ENCODE data around the gene EPB41L4B. TPM values are rescaled to one million over a fixed set of nuclear protein-coding genes. Genes with fewer than 3 reads are reported as not detected.

The EPB41L4B gene
- total and polyA plus RNA-seq, 2 of the 4 experiments (the other 2 are of a cell fraction) = 0.36 to 0.54 TPM

DNA sequence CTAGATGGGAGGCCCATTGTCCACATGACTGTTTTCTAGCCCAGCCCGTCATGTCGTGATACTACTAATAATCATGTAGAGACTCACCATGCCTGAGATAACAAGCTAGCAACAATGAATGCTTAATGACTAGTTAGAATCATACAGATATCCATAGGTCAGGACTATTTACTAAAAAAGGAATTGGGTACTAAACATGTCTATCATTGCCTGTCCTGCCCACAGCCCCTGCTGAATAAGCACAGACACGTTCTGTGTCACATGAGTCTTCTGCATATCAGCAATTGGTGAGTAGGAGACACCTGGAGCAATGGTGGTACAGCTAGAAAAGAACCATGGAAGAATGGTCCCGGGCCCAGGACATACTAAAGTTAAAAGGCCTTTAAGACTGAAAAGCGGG is 171.8 kb downstream of the EPB41L4B start:
- no peaks in the 10 kb centered on the region for H3K79me1 ChIP-seq (ENCODE audit: low read depth in 1 of 2, low read length in 2 of 2)
- H3K27ac ChIP-seq (ENCODE audit: insufficient read depth, low read length) = no peak overlapping the region
- dilution Hi-C loops (cut with HindIII; ENCODE audit: low sequenced_read_pairs, unreplicated experiment) = no loop called here
- WGBS, 2 experiments (ENCODE audit: extremely low coverage in 2 of 2, insufficient read length in 1 of 2) = 60% methylated on average over 1 of the region's 5 CpGs; no CpG with 5 or more reads in 1 of the 2 experiments
- H3K4ac ChIP-seq (ENCODE audit: low read depth, low read length) = no peak overlapping the region
- H2AK9ac ChIP-seq (replicated peaks; ENCODE audit: low read depth, low read length, poor library complexity) = no peak overlapping the region
- in situ Hi-C loops (cut with MboI; ENCODE audit: low sequenced_read_pairs) = no loop called here
- no peak overlapping the region for H2BK120ac ChIP-seq (ENCODE audit: low read depth, low read length)
- no peak overlapping the region for H2AK5ac ChIP-seq (ENCODE audit: low read depth, low read length)
- no peak overlapping the region for H3K4me3 ChIP-seq (ENCODE audit: insufficient read depth, low read depth, low read length)
- ATAC-seq (ENCODE audit: low read depth) (no peak), DNase-seq (no peak)
- ChIA-PET CTCF (no interaction called here), POLR2A (ENCODE audit: unreplicated experiment) (no interaction called here)
- BruUV-seq (replicated peaks) = no TSS peak
- H4K91ac ChIP-seq (ENCODE audit: insufficient read depth, low read depth, low read length) = no peak overlapping the region
- no peaks in the 10 kb centered on the region for H4K20me1 ChIP-seq (ENCODE audit: insufficient read depth, low read length)
- H3K18ac ChIP-seq (ENCODE audit: low read depth, low read length) = no peak overlapping the region
- H2BK5ac ChIP-seq (ENCODE audit: low read depth, low read length, poor library complexity, severe bottlenecking) = no peak overlapping the region
- H2BK20ac ChIP-seq (ENCODE audit: low read depth, low read length) = no peak overlapping the region
- H3K9me3 ChIP-seq (ENCODE audit: control insufficient read depth, insufficient read depth, low read length) = peaks cover 7% of the 10 kb centered on the region
- peaks cover 16% of the 10 kb centered on the region for H3K27me3 ChIP-seq (ENCODE audit: control insufficient read depth, insufficient read depth, low read length)
- intact Hi-C loops (cut with micrococcal nuclease) = no loop called here
- H2AFZ ChIP-seq (replicated peaks; ENCODE audit: low read length, poor library complexity) = no peak overlapping the region
- no peak overlapping the region for H3K9ac ChIP-seq (ENCODE audit: low read depth, low read length)
- no peak overlapping the region for H4K5ac ChIP-seq (ENCODE audit: low read depth, low read length)
- H3K4me2 ChIP-seq (ENCODE audit: low read depth, low read length) = no peak overlapping the region
- no peak overlapping the region for H3K14ac ChIP-seq (replicated peaks; ENCODE audit: low read depth, low read length)
- no peak overlapping the region for H3K23ac ChIP-seq (ENCODE audit: low read depth, low read length)
- no peaks in the 10 kb centered on the region for H3K9me1 ChIP-seq (ENCODE audit: insufficient read depth, low read length)
- no peaks in the 10 kb centered on the region for H3K36me3 ChIP-seq (ENCODE audit: control insufficient read depth, insufficient read depth, low read length)
- no peak overlapping the region for H2BK15ac ChIP-seq (ENCODE audit: low read depth, low read length)
- no peak overlapping the region for H3K56ac ChIP-seq (ENCODE audit: extremely low read depth, insufficient read depth, low read length)
- no peaks in the 10 kb centered on the region for H3K4me1 ChIP-seq (ENCODE audit: control insufficient read depth, insufficient read depth, low read length)
- no peak overlapping the region for H4K8ac ChIP-seq (ENCODE audit: low read depth in 2 of 2, low read length in 2 of 2)
- no peak for TF ChIP-seq CEBPB (IDR thresholded peaks at IDR 0.05; ENCODE audit: low read depth, low read length)
- TF ChIP-seq MAZ (IDR thresholded peaks at IDR 0.05; ENCODE audit: borderline replicate concordance, low read depth, low read length) = no peak
- TF ChIP-seq, protein P1, sequence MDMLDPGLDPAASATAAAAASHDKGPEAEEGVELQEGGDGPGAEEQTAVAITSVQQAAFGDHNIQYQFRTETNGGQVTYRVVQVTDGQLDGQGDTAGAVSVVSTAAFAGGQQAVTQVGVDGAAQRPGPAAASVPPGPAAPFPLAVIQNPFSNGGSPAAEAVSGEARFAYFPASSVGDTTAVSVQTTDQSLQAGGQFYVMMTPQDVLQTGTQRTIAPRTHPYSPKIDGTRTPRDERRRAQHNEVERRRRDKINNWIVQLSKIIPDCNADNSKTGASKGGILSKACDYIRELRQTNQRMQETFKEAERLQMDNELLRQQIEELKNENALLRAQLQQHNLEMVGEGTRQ (IDR thresholded peaks at IDR 0.05; ENCODE audit: low read depth, low read length) = no peak
- no peak for TF ChIP-seq CHD1 (IDR thresholded peaks at IDR 0.05; ENCODE audit: low read depth, low read length)
- TF ChIP-seq, protein P2, sequence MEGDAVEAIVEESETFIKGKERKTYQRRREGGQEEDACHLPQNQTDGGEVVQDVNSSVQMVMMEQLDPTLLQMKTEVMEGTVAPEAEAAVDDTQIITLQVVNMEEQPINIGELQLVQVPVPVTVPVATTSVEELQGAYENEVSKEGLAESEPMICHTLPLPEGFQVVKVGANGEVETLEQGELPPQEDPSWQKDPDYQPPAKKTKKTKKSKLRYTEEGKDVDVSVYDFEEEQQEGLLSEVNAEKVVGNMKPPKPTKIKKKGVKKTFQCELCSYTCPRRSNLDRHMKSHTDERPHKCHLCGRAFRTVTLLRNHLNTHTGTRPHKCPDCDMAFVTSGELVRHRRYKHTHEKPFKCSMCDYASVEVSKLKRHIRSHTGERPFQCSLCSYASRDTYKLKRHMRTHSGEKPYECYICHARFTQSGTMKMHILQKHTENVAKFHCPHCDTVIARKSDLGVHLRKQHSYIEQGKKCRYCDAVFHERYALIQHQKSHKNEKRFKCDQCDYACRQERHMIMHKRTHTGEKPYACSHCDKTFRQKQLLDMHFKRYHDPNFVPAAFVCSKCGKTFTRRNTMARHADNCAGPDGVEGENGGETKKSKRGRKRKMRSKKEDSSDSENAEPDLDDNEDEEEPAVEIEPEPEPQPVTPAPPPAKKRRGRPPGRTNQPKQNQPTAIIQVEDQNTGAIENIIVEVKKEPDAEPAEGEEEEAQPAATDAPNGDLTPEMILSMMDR (conservative IDR thresholded peaks at IDR 0.05; ENCODE audit: low read depth, low read length) = no peak
- TF ChIP-seq RFX5 (IDR thresholded peaks at IDR 0.05; ENCODE audit: low read depth, low read length) = no peak
- TF ChIP-seq SMC3 (IDR thresholded peaks at IDR 0.05; ENCODE audit: low read depth, low read length) = no peak
- no peak for TF ChIP-seq POLR2A (IDR thresholded peaks at IDR 0.05; ENCODE audit: low read depth, low read length)
- TF ChIP-seq, protein P3, sequence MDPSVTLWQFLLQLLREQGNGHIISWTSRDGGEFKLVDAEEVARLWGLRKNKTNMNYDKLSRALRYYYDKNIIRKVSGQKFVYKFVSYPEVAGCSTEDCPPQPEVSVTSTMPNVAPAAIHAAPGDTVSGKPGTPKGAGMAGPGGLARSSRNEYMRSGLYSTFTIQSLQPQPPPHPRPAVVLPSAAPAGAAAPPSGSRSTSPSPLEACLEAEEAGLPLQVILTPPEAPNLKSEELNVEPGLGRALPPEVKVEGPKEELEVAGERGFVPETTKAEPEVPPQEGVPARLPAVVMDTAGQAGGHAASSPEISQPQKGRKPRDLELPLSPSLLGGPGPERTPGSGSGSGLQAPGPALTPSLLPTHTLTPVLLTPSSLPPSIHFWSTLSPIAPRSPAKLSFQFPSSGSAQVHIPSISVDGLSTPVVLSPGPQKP (IDR thresholded peaks at IDR 0.05; ENCODE audit: borderline replicate concordance, low read depth, low read length) = no peak
- no peak for TF ChIP-seq RAD21 (IDR thresholded peaks at IDR 0.05; ENCODE audit: low read length)
- TF ChIP-seq MAFK (IDR thresholded peaks at IDR 0.05; ENCODE audit: low read depth, low read length) = no peak
- no peak for TF ChIP-seq BHLHE40 (IDR thresholded peaks at IDR 0.05; ENCODE audit: low read depth, low read length)
- TF ChIP-seq FOS (IDR thresholded peaks at IDR 0.05; ENCODE audit: low read depth, low read length) = no peak
- TF ChIP-seq RCOR1 (IDR thresholded peaks at IDR 0.05; ENCODE audit: insufficient replicate concordance, low read length) = no peak
- no peak for TF ChIP-seq NFE2L2 (IDR thresholded peaks at IDR 0.05; ENCODE audit: low read depth, low read length)
- TF ChIP-seq MXI1 (IDR thresholded peaks at IDR 0.05; ENCODE audit: borderline replicate concordance, low read depth, low read length) = no peak

All from IMR-90 (cell line).